ENCODE measurements around the gene EVC2.

The EVC2 gene

DNA sequence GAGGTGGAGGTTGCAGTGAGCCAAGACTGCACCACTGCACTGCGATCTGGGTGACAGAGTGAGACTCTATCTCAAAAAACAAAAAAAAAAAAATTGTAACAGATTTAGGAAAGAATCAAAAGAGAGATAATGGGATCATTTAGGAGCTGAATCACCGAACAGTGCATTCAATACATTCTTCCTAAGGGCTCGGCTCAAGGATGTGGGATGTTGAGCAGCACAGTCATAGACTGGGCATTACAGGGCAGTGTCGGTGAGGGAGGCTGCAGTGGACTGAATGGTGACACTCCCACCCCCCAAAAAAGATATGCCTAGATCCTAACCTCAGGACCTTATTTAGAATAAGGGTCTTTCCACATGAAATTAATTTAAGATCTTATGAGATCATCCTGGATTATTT, 70.0 kb downstream of the EVC2 start:
- Histone ChIP-seq H3K27ac (no peak overlapping the region), H3K4me1 (ENCODE audit: control insufficient read depth in 1 of 2, insufficient read depth in 1 of 2, low read depth in 1 of 2, low read length in 1 of 2) (no peaks in the 10 kb centered on the region)

GRCh38 chr4:5636766-5637670, 71.3 kb downstream of the EVC2 start:
- no peak overlapping the region for H3K4me3 ChIP-seq (ENCODE audit: low read depth in 1 of 2, low read length in 1 of 2)
- no peak overlapping the region for H3K27ac ChIP-seq
- H3K27me3 ChIP-seq, result no peaks in the 10 kb centered on the region
- TF ChIP-seq, protein P1, sequence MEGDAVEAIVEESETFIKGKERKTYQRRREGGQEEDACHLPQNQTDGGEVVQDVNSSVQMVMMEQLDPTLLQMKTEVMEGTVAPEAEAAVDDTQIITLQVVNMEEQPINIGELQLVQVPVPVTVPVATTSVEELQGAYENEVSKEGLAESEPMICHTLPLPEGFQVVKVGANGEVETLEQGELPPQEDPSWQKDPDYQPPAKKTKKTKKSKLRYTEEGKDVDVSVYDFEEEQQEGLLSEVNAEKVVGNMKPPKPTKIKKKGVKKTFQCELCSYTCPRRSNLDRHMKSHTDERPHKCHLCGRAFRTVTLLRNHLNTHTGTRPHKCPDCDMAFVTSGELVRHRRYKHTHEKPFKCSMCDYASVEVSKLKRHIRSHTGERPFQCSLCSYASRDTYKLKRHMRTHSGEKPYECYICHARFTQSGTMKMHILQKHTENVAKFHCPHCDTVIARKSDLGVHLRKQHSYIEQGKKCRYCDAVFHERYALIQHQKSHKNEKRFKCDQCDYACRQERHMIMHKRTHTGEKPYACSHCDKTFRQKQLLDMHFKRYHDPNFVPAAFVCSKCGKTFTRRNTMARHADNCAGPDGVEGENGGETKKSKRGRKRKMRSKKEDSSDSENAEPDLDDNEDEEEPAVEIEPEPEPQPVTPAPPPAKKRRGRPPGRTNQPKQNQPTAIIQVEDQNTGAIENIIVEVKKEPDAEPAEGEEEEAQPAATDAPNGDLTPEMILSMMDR (IDR thresholded peaks at IDR 0.05), result no peak
- H3K9me3 ChIP-seq, result no peaks in the 10 kb centered on the region
- H3K4me1 ChIP-seq (ENCODE audit: control insufficient read depth in 1 of 2, insufficient read depth in 1 of 2, low read depth in 1 of 2, low read length in 1 of 2), result no peaks in the 10 kb centered on the region
- no peaks in the 10 kb centered on the region for H3K36me3 ChIP-seq

More for the DNA sequence above, 70.0 kb downstream of the EVC2 start:
- no peaks in the 10 kb centered on the region for H3K9me3 ChIP-seq
- no peaks in the 10 kb centered on the region for H3K27me3 ChIP-seq
- no peaks in the 10 kb centered on the region for H3K36me3 ChIP-seq
- no peak overlapping the region for H3K4me3 ChIP-seq (ENCODE audit: low read depth in 1 of 2, low read length in 1 of 2)
- TF ChIP-seq, protein P1 (IDR thresholded peaks at IDR 0.05), result no peak

- no peaks in the 10 kb centered on the region for H3K36me3 ChIP-seq
- no peak overlapping the region for H3K4me3 ChIP-seq (ENCODE audit: low read depth in 1 of 2, low read length in 1 of 2)
- no peaks in the 10 kb centered on the region for H3K27me3 ChIP-seq
- no peak overlapping the region for H3K27ac ChIP-seq
- TF ChIP-seq, protein P1 (IDR thresholded peaks at IDR 0.05), result no peak
- no peaks in the 10 kb centered on the region for H3K4me1 ChIP-seq (ENCODE audit: control insufficient read depth in 1 of 2, insufficient read depth in 1 of 2, low read depth in 1 of 2, low read length in 1 of 2)
- H3K9me3 ChIP-seq, result no peaks in the 10 kb centered on the region
Observed at GRCh38 chr4:5635826-5636195, 72.5 kb downstream of the EVC2 start.

DNA sequence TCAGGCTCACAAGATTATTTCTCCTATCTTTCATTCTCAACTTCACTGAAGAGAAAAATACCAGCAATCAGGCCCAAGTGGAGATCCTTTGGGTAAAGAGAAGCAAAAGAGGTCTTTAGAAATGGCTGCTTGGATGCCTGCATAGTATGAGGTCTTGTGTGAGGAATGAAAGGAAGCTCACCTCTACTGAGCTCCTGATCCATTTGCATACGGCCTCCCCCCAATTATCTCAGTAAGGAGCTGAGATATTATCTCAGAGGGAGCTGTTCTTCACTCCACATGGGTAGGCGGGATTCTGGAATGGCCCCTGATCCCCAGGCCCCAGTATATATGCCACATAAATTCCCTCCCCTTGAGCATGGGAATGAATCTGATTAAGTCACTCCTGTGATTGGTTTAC, 75.8 kb downstream of the EVC2 start:
- no peak overlapping the region for H3K4me3 ChIP-seq (ENCODE audit: low read depth in 1 of 2, low read length in 1 of 2)
- TF ChIP-seq, protein P1 (IDR thresholded peaks at IDR 0.05), result no peak
- H3K9me3 ChIP-seq, result no peaks in the 10 kb centered on the region
- H3K36me3 ChIP-seq, result no peaks in the 10 kb centered on the region
- H3K4me1 ChIP-seq (ENCODE audit: control insufficient read depth in 1 of 2, insufficient read depth in 1 of 2, low read depth in 1 of 2, low read length in 1 of 2), result no peaks in the 10 kb centered on the region
- no peak overlapping the region for H3K27ac ChIP-seq
- H3K27me3 ChIP-seq, result no peaks in the 10 kb centered on the region

DNA sequence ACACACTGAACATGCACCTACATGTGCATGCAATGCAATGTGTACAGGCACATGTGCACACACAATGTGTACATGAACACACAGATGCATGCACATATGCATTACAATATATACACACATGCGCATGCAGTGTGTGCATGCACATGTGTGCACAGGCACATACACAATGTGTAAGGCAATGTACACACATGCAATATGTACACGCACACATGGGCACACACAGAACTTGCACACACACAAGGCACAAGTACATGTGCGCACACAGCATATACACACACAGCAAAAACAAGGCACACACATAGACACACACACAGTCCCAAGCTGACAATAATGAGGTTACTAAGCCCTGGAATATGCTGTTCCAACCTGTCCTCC, 76.3 kb downstream of the EVC2 start:
- Histone ChIP-seq H3K4me1 (ENCODE audit: control insufficient read depth in 1 of 2, insufficient read depth in 1 of 2, low read depth in 1 of 2, low read length in 1 of 2) (no peaks in the 10 kb centered on the region), H3K36me3 (no peaks in the 10 kb centered on the region), H3K4me3 (ENCODE audit: low read depth in 1 of 2, low read length in 1 of 2) (no peak overlapping the region), H3K27me3 (no peaks in the 10 kb centered on the region), H3K27ac (no peak overlapping the region), H3K9me3 (no peaks in the 10 kb centered on the region)
- TF ChIP-seq, protein P1 (IDR thresholded peaks at IDR 0.05), result no peak
